NCI-H2107 (cell line): ENCODE measurements around the gene ASXL2.
"Not testable (repeated sequence)": the region's sequence is repeated elsewhere in the genome, so short reads cannot be mapped to it uniquely, and the experiment has no call there.

Experiments
- DNase-seq: peaks from one replicate; lab custom pipeline; 2025; lab: John Stamatoyannopoulos, UW

Gene ASXL2

DNA sequence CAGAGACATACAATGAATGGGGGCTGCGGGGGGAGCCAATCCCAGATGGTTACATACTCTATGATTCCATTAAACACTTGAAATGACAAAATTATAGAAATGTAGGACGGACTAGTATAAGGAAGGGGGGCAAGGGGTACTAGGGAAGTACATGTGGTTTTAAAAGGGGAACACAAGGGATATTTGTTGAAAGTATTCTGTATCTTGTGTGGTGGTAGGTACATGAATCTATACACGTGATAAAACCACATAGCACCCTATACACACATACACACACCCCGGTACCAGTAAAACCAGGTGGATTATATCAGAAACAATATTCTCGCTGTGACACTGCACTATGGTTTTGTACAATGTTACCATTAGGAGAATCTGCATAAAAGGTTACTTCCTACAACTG lies 45.4 kb downstream of the ASXL2 start:
- DNase-seq = no peak

DNA sequence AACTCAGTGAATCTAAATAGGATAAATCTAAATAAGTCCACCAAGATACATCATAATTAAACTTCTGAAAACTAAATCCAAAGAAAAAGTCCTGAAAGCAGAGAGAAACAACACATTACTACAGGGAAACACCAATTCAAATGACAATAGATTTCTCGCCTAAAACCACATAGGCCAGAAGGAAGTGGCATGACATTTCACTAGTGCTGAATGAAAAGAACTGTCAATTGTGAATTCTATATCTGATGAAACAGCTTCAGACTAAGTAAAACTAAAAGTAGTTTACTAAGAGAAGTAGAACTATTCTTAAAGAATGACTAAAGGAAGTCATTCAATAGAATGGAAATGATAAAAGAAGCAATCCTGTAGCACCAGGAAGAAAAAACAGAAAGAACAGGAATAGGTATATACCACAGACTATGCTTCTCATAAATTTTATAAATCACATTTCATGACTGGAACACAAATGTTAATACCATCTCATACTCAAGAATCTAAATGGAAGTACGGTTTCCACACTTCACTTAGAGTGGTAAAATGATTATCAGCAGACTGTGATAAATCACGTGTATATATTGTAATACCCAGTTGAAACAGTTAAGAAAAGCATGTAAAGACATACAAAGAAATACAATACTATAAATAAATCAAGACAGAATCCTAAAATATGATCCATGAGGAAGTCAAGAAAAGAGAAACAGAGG lies 46.4 kb downstream of the ASXL2 start:
- no peak for DNase-seq

DNA sequence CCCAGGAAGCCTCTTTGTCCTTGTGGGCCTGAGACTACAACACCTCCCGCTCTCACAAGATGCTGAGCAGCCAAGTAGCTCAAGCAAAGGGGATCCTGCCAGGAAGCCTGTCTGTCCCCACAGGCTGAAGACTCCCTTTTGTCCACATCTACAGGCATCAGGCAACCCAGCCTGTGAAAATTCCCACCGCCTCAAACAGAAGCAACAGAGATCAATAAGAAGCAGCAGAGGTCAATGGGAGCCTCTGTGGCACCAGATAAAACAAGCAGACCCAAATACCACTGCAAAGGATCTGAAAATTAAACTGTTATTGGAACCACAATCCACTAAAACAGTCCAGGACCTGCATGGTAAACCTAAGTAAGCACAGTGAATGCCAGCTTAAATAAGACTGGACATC lies 48.5 kb downstream of the ASXL2 start:
- no peak for DNase-seq

DNA sequence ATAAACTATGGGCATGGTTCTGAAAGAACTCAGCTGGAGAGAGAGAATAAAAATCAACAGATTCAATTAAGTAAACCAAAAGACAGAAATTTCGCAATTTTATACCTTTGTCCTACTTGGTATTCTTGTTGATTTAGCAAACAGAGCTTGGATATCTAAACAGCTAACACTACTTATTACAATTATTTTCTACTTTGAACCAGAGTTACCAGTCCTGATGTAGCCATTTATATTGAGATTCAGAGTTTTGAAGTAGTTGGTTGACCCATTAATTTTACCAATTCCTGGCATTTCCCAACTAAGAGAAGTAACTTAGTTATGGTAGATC lies 48.9 kb downstream of the ASXL2 start:
- no peak for DNase-seq

DNA sequence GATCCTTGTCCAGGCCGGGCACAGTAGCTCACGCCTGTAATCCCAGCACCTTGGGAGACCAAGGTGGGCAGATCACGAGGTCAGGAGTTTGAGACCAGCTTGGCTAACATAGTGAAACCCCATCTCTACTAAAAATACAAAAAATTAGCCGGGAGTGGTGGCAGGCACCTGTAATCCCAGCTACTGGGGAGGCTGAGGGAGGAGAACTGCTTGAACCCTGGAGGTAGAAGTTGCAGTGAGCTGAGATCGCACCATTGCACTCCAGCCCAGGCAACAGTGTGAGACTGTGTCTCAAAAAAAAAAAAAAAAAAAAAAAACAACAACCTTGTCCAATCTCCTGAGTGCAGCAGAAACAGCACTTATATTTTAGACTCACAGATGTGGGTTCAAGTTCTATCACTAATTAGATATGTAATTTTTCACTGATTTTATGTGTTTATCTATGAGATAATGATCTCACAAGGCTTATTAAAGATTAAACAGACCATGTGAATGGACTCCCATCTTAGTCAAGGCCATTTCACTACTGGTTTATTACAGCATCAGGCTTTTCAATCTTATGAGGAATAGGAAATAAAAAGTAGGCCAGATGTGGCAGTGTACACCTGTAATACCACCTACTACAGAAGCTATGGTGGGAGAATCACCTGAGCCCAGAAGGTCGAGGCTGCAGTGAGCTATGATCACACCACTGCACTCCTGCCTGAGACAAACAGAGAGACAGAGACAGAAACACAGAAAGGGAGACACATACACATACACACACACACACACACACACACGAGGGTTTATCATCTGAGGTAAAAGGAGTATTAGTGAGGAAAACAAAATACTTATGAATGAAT lies 49.5 kb downstream of the ASXL2 start:
- DNase-seq = not testable (repeated sequence)

DNA sequence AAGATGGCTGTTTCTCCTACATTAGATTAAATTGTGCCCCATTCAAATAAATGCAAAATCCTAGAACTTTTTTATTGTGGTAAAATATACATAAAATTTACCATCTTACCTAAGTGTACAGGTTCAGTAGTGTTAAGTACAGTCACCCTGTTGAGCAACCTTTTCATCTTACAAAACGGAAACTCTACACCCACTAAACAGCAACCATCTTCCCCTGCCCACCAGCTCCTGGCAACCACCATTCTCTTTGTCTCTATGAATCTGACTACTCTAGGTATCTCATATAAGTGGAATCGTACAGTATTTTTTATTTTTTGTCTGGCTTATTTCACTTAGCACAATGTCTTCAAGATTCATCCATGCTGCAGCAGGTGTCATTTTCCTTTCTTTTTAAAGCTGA lies 53.0 kb downstream of the ASXL2 start:
- DNase-seq = no peak

DNA sequence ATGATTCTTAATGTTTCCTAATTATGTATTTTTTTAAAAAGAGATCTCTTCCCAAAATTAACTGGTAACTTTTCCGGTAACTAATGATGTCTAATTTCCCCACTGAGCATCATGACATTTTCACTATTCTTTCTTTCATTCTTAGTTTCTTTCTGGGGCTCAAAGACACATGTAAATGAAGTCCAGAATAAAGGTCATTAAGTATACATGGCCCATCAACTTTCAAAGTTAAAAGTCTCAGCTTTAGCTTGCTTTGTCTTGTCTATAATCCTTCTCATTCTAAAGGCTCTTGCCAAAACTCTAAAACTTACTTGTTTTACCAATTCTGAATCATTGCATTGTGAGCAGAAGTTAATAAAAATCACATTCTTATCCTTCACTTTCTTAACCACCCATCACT lies 53.6 kb downstream of the ASXL2 start:
- DNase-seq = no peak

DNA sequence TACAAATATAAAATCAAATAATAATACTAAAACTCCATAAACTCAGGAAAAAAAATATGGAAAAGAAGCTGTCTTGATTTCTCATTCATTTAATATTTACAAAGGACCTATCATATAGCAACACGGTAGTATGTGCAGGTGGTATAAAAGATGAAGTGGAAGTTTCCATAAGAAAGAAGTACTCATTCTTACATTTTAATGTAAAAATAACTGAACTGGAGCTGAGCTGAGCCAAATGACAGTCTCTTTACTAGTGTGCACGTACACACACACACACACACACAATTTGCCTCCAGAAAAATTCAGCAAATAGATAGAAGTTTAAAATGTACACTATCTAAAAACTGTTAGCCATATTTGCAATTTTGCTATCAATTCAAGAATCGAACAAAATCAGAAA lies 54.1 kb downstream of the ASXL2 start:
- no peak for DNase-seq

DNA sequence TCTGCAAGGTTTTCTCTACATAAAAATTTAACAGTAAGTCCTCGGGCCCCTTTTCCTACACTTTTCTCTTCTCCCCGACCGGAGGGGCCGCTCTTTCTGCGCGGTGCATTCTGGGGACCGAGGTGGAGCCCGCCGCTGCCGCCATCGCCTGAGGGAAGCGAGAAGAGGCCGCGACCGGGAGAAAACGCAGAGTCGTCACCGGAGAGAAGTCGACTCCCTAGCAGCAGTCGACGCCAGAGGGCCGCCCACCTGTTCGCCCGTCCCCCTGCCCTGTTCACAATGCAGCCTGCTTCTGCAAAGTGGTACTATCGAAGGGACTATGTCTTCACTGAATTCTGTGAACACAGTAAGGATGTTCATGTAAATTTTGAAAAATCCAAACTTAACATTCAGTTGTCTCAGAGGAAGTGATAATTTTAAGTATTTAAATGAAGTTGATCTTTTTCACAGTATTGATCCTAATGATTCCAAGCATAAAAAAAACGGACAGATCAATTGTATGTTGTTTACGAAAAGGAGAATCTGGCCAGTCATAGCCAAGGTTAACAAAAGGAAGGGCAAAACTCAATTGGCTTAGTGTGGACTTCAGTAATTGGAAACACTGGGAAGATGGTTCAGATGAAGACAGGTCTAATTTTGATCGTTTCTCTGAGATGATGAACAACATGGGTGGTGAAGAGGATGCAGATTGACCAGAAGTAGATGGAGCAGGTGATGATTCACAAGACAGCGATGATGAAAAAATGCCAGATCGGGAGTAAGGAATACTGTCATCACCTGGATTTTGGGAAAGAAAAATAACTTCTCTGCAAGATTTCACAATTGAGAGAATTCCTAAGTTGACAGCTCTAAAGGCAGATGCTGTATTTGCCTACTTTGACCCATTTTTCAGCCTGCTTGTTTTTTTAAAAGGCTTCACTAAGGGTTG lies 55.8 kb downstream of the ASXL2 start:
- no peak for DNase-seq

DNA sequence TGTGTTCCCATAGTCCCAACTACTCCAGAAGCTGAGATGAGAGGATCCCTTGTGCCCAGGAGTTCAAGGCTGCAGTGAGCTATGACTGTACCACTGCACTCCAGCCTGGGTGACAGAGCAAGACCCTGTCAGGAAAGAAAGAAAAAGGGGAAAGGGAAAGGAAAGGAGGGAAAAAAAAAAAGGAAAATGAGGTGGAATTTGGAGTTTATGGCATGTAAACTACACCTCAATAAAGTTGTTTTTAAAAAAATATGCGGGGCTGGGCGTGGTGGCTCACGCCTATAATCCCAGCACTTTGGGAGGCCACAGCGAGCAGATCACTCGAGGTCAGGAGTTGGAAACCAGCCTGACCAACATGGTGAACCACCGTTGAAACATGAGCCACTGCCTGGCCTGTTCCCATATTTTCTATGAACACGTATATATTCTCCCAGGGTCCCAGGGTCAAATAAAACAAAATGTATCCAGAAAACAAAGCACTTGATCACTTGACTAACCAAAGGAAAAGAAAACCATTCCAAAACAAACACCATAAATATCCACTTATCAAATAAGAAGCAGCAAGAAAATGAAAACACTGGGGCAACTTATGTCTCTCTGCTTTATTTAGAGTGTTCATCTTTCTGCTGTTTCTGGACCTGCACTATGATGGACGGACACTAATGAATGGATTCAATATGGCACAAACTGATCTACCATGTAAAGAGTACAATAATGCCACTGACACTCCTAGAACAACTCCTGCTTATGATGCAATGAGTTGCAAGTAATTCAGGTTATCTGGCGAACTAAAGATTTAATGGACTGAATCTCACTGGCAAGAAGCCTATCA lies 56.8 kb downstream of the ASXL2 start:
- DNase-seq = no peak

DNA sequence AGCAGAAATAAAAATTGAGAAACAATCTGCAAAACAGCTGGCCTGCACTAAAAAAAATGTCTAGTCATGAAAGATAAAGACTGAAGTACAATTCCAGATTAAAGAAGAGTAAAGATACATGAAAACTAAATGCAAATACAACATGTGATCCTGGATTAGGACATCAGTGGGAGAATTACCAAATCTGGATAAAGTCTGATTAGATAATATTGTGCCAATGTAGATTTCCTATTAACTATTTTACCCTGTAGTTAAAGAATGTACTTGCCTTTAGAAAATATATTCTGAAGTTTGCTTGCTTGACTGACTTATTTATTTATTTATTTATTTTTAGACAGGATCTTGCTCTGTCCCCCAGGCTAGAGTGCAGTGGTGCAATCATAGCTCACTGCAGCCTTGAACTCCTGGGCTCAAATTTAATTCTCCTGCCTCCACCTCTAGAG lies 58.7 kb downstream of the ASXL2 start:
- no peak for DNase-seq

DNA sequence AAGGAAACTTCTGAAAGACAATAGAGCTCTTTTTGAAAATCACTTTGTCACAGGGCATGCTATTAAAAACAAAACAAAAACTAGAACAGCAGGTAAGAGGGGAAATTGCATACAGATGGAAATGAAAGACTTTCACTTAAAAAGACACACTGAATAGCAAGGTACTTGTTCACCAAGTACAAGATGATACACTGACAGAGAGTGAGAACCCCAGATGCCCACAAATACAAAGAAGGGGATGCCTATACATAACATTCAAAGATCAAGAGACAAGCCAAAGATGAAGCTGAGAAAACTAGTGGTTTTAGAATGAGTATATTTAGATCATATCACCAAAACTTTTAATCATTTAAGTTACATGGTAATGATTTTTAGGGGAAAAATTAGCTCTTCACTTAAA lies 60.7 kb downstream of the ASXL2 start:
- no peak for DNase-seq

DNA sequence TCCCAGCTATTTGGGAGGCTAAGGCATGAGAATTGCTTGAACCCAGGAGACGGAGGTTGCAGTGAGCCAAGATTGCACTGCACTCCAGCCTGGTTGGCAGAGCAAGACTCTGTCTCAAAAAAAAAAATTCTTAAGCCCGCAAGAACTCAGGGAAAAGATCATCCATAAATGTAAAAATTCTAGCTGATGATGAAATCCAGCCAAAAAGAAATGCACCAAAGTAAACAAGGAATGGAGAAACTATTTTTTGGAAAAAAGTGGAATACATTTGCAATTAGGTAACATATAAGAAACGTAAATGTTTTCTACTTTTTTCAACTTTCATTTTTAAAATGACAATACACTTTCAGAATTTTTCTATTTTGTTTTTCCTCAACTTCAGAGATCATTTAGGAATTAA lies 61.3 kb downstream of the ASXL2 start:
- DNase-seq = no peak

DNA sequence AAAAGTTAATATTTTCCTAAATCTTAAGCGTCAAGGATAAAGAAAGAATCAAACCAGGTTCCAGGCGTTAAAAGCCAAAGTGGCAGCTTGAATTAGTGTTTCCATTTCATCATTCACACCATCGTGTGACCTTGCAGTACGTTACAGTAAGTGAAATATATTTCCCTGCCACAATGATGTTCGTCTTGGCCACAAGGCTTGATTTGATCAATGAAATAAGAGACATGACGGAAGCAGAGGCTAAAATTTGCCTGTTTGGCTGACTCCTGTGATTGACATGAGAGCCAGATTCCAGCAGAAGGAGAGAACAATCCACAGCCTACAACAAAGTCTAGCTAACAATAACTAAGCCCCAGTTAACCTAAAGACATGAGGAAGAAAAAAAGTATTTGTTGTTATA lies 62.0 kb downstream of the ASXL2 start:
- no peak for DNase-seq

DNA sequence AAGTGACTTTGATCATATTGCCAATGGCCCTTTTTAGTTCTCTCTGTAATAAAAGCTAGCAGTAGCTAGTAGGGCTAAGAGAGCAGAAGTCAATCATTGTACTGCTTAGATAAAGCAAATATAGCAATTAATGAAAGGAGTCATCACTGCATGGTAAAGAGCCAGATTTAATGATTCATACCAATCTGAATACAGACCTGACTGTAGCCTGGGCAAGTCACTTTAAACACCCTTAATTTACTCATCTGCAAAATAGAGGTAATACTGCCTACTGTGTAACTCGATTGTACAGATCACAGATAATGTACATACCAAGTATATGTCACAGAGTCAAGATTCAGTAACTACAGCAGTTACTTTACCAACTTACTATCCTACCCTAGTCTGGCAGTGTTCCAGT lies 63.6 kb downstream of the ASXL2 start:
- DNase-seq = no peak

DNA sequence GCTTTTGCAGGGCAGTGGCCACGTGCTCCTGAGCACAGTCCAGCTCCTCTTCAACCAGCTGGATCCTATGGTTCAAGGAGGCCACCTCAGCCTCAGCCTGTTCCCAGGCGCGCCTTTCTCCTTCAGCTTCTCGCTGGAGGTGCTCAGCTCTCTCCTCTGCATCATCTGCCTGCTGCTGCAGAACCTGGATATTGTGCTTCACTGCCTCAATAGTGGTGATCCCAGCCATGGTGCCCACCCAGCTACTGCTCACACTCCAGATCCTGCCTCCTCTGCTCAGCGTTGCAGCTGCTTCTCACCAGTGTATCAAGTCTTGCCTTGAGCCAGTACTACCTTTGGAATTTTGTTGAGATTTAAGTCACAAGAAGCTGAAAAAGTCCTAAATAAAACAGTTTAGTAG lies 67.9 kb downstream of the ASXL2 start:
- no peak for DNase-seq

DNA sequence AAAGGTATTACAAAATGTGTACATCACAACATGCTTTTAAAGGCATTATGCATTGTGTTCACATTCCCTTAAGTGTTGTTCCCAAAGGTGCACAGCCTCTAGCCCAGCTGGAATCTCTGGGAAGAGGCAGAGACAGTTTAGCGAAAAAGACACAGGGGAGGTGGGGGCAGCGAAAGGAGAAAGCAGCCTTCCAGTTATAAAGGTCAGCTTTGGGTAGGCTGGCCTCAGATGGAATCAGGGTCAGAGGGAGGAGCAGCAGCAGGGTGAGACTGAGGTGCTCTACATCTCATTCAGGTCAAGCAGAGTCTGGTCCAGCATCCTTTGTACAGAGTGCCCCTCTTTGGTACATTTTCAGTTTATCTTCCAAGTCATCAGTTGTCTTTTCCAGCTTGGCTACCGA lies 68.6 kb downstream of the ASXL2 start:
- no peak for DNase-seq

DNA sequence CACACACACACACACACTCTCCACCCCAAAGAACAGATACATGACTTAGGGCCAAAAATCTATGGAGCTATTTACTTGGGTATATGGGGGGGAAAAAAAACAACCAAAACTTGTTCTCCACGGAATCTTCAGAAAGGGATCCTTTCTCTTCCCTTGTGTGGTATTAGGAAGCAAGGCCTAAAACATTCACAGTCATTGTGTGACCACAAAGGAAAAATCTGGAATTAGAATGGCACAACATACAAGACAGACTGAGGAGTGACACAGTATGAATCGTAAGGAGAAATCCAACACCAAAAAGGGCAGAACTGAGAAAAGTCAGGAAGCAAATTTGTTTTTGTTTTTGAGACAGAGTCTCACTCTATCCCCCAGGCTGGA lies 70.3 kb downstream of the ASXL2 start:
- no peak for DNase-seq

DNA sequence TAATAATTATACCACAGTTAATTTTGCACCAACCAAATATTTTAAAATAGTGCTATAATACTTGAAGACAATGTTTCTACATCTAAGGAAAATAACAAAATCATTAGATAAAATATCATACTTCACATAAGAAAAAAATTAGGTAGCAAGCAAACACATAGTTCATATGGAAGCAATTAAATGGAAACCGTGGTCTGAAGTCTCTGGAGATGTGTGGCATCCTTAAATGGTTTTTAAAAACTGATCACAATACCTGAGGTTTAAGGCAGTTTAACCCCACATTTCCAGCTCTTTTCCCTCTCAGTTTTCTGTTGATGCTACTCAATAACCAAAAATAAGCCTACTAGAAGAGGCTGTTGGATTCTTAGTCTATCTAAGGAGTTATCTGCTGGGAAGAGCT lies 71.3 kb downstream of the ASXL2 start:
- no peak for DNase-seq

DNA sequence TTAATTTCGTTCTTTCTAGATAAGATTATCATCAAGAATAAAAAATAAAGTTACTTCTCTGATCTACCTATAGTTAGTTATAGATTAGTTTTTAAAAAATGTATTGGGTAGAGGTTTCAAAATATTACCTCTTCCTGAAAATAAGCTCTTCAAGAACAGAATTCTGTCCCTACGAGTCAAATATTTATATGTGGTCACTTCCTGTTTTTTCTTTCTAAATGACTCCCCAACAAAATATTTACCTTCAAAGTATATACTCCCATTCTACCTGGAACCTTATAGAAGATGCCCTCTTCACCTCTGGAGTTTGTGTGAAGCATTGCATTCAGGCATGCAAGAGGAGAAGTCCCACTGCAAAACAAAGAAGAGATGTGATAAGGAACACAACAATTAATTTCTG lies 72.3 kb downstream of the ASXL2 start:
- DNase-seq = no peak

DNA sequence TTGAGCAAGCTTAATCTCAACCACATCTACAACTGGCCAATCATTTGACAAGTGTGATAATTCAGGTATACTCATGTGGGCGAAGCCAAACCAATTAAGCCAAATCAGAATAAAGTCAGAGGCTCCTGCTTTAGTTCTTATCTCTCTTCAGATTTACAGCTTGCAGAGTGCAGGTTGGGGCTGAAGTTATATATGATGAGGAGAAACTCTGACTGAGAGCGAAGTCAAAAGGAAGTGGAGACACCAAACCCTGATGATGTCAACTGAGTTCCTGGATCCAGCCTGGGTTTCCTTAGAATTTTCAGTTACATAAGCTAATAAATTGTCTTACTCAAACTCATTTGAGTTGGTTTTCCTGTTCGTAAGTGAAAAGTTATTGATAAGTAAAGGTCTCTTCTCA lies 73.9 kb downstream of the ASXL2 start:
- DNase-seq = no peak

DNA sequence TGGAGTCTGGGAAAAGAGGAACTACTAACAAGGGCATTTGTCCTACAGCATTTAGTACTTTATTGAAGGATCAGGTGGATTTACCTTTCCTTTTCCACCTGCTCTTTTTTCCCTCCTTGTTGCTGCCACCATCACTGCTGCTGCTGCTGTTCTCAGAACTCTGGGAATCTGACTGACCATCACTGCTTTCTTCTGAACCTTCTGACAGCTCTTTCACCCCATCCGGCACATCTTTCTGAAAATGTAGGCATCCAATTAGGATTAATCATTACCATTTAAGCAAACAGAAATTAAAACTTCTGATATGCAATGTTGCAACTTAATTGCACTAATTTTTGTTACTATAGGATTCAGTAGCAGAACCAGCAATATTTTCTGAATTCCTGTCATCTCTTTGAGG lies 79.0 kb downstream of the ASXL2 start:
- no peak for DNase-seq
